GM10248 (cell line): Measurements from ENCODE around the gene TSPYL2.

Experiments
- CTCF ChIA-PET: fragments of 300-600 bp; sonication (Branson Sonifier 250); formaldehyde crosslinking; extraction: SDS; loops from one replicate; lab custom pipeline; 2021; ENCODE audit warnings: antibody characterized with exemption; lab: Yijun Ruan, JAX
- POLR2A ChIA-PET: fragments of 350-650 bp; sonication (Branson Sonifier 250); formaldehyde crosslinking; extraction: SDS; loops from one replicate; lab custom pipeline; 2020; ENCODE audit warnings: antibody characterized with exemption; lab: Yijun Ruan, JAX
- DNase-seq: peaks from one replicate; pipeline ENCODE4 v3.0.0; 2012; ENCODE audit errors: extremely low spot score
- TF ChIP-seq, protein P1 (sequence below): IDR thresholded peaks from 2 replicates; pipeline ENCODE4 v1.5.1; 2012; ENCODE audit warnings: mild to moderate bottlenecking, low read depth; ENCODE audit errors: extremely low read depth, missing control alignments, control extremely low read depth

Gene TSPYL2

DNA sequence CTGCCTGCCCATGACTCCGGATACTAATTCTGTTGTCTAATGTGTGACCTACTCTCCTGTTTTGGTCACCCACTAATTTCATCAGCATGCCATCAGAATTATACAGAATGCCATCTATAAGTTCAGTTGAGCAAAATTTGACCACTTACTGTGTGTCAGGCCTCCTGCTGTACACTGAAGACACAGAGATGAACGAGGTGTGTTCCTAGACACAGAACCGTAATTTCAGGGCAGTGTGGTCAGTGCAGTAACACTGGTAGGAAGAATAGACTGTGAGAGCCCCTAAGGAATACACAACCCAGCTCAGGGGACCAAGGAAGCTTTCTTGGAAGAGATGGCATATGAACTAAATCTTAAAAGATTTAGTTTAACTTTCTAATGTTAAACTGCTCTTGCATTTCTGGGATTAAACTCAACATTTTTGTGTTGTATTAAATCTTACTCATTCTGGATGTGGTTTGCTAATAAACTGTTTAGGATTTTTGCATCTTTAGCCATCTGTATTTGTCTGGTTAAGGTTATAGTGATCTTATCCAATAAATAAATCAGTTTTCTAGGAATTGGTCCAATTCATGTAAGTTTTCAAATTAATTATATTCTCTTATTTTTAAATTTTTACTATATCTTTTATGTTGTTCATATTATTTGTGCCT, 46.1 kb downstream of the TSPYL2 start:
- ChIA-PET CTCF (no interaction called here), POLR2A (no interaction called here)
- TF ChIP-seq, protein P1, sequence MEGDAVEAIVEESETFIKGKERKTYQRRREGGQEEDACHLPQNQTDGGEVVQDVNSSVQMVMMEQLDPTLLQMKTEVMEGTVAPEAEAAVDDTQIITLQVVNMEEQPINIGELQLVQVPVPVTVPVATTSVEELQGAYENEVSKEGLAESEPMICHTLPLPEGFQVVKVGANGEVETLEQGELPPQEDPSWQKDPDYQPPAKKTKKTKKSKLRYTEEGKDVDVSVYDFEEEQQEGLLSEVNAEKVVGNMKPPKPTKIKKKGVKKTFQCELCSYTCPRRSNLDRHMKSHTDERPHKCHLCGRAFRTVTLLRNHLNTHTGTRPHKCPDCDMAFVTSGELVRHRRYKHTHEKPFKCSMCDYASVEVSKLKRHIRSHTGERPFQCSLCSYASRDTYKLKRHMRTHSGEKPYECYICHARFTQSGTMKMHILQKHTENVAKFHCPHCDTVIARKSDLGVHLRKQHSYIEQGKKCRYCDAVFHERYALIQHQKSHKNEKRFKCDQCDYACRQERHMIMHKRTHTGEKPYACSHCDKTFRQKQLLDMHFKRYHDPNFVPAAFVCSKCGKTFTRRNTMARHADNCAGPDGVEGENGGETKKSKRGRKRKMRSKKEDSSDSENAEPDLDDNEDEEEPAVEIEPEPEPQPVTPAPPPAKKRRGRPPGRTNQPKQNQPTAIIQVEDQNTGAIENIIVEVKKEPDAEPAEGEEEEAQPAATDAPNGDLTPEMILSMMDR, result no peak
- DNase-seq, result no peak

DNA sequence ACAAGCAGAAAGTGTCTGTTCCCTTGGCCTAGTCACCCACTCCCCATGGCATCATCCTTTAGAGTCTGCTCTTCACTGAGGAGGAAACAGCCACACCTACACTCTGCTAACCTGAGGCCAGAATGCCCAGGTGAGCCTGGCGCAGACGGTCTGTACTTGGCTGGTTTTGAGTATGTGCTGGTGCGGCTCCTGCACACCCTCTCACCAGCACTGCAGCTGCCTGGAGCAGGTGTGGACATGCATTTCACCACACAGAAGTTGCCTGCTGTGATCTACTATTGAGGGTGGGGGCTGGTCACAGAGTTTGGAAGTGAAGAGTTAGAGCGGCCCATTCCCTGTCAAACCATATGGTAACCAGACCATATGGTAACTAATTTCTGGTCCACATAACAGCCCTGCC, 51.2 kb downstream of the TSPYL2 start:
- DNase-seq, result no peak
- ChIA-PET CTCF (no interaction called here), POLR2A (no interaction called here)
- TF ChIP-seq, protein P1, result no peak

DNA sequence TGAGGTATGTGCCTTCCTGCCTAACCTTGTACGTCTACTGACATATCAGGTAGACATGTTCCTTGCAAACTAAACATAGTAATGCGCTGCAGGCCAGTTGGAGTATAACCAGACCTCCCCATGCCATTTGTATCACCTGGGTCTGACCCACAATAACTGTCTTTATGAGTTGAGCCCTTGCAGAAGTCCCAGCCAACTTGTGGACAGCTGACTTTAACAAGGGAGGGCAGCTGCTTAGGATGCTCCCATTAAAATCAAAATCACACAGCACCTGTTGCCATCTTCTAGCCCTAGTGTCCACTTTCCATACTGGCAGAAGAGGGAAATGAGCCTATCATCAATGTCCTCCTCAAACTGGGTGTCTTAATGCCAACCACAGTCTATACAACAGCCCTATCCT, 53.4 kb downstream of the TSPYL2 start:
- TF ChIP-seq, protein P1, result no peak
- no peak for DNase-seq
- ChIA-PET POLR2A (no interaction called here), CTCF (no interaction called here)
